Activated naive CD8-positive, alpha-beta T cell treated with anti-CD3 and anti-CD28 coated beads for 36 hours (primary cell): ENCODE results near the gene FOXL2. TPM values are rescaled to one million over a fixed set of nuclear protein-coding genes. Genes with fewer than 3 reads are reported as not detected.
A peak's percentile ranks its signal among the peaks of the same experiment; 100 is the strongest.

Experiments used
- DNase-seq: peaks from one replicate; pipeline ENCODE4 v3.0.0; 2021
- H3K27ac Mint-ChIP-seq: one replicate; pipeline ENCODE4 v1.8.0; 2022; ENCODE audit warnings: mild to moderate bottlenecking, moderate library complexity, mixed read lengths
- H3K27me3 Mint-ChIP-seq: one replicate; pipeline ENCODE4 v1.8.0; 2022; ENCODE audit warnings: mild to moderate bottlenecking, mixed read lengths
- H3K36me3 Mint-ChIP-seq: one replicate; pipeline ENCODE4 v1.8.0; 2021; ENCODE audit warnings: mild to moderate bottlenecking, mixed read lengths
- H3K4me1 Mint-ChIP-seq: one replicate; pipeline ENCODE4 v1.8.0; 2021; ENCODE audit warnings: mixed read lengths
- H3K4me3 Mint-ChIP-seq: one replicate; pipeline ENCODE4 v1.8.0; 2022; ENCODE audit warnings: mild to moderate bottlenecking, moderate library complexity, mixed read lengths
- H3K9me3 Mint-ChIP-seq: one replicate; pipeline ENCODE4 v1.8.0; 2022; ENCODE audit warnings: mixed read lengths
- total RNA-seq, 2 experiments: library from RNA; stranded (reverse); gene quantifications; one replicate each; pipeline ENCODE4 v1.2.3, GENCODE V29; 2021

FOXL2 gene
- total RNA-seq = not detected

GRCh38 chr3:138946663-138947494, at the start of gene FOXL2, which contains the start of gene FOXL2NB:
FOXL2 (minus strand) TSS chr3:138947137; CDS start chr3:138946722, 415 bp downstream.
FOXL2NB (plus strand) TSS chr3:138947217; CDS start chr3:138947365, 148 bp downstream.
- Mint-ChIP-seq H3K9me3 (no peaks in the 10 kb centered on the region), H3K4me3 (peak within 1 kb of the TSS; percentile 75), H3K4me1 (peaks cover 36% of the 10 kb centered on the region), H3K27ac (no peak within 1 kb of the TSS), H3K27me3 (peaks cover 92% of the 10 kb centered on the region), H3K36me3 (no peaks in the 10 kb centered on the region)
- peak; percentile 37 for DNase-seq

DNA sequence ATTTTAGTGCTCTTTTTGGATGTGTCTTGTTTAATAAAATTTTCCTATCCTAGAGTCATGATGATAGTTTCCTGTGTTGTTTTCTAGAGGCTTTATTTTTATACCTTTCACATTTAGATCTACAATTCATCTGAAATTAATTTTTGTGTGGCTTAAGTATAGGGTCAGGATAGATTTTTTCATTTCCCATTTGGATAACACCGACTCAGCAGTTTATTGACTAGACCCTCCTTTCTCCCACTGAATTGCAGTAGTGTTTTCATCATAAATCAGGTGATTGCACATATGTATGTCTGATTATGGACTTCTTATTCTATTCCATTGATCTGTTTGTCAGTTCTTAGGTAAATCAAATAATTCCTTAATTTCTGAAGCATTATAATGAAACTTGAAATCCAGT, 48.8 kb upstream of the FOXL2 start:
- no peaks in the 10 kb centered on the region for H3K36me3 Mint-ChIP-seq
- peaks cover 14% of the 10 kb centered on the region for H3K27me3 Mint-ChIP-seq
- no peak overlapping the region for H3K27ac Mint-ChIP-seq
- peaks cover 2% of the 10 kb centered on the region for H3K9me3 Mint-ChIP-seq
- DNase-seq = no peak
- no peak overlapping the region for H3K4me3 Mint-ChIP-seq
- H3K4me1 Mint-ChIP-seq = no peaks in the 10 kb centered on the region

DNA sequence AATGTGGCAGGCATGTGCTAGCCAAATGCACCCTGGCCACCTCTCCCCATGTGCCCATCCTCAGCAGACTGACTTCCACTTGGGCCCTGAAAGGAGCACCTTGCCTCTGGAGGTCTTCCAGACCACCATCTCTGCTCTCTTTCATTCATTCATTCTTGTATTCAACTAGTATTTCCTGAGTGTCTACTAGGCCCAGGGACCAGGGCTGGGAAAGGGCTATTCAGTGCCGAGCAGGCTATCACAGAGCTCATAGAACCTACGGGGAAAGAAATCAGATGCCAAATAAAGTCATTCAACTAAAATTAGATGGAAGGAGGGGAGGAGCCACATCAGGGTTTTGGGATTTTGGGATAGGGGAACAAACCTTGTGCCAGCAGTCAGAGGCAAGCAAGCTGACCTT, 40.2 kb upstream of the FOXL2 start:
- Mint-ChIP-seq H3K27ac (no peak overlapping the region), H3K27me3 (no peaks in the 10 kb centered on the region), H3K4me3 (no peak overlapping the region), H3K4me1 (no peaks in the 10 kb centered on the region), H3K9me3 (no peaks in the 10 kb centered on the region), H3K36me3 (no peaks in the 10 kb centered on the region)
- no peak for DNase-seq

- no peak overlapping the region for H3K27ac Mint-ChIP-seq
- DNase-seq = no peak
- no peaks in the 10 kb centered on the region for H3K4me1 Mint-ChIP-seq
- no peaks in the 10 kb centered on the region for H3K27me3 Mint-ChIP-seq
- no peak overlapping the region for H3K4me3 Mint-ChIP-seq
- no peaks in the 10 kb centered on the region for H3K9me3 Mint-ChIP-seq
- no peaks in the 10 kb centered on the region for H3K36me3 Mint-ChIP-seq
These were observed 39.0 kb upstream of the FOXL2 start for GRCh38 chr3:138985932-138986331.

DNA sequence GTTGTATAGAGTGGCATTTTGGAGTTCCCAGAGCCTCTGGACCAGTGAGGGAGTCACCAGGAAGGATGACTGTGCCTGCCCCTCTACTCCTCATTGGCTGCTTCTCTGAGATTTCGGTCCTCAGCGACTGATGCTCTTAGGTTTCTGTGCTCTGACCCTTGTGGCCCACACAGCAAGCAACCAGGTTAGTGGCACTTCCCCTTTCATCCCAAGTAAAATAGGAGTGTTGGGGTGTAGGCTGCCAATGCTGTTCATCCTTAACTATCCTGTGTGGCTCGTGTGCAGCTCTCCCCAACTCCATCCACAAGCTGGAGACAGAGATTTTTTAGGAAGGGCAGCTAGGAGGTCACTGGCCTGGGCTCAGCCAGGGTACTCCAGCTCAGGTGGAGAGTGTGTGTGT, 37.9 kb upstream of the FOXL2 start:
- no peaks in the 10 kb centered on the region for H3K27me3 Mint-ChIP-seq
- H3K4me1 Mint-ChIP-seq = no peaks in the 10 kb centered on the region
- no peaks in the 10 kb centered on the region for H3K36me3 Mint-ChIP-seq
- DNase-seq = no peak
- H3K27ac Mint-ChIP-seq = no peak overlapping the region
- H3K4me3 Mint-ChIP-seq = no peak overlapping the region
- H3K9me3 Mint-ChIP-seq = no peaks in the 10 kb centered on the region

- Mint-ChIP-seq H3K4me3 (no peak overlapping the region), H3K9me3 (no peaks in the 10 kb centered on the region), H3K4me1 (no peaks in the 10 kb centered on the region), H3K27ac (no peak overlapping the region), H3K36me3 (no peaks in the 10 kb centered on the region), H3K27me3 (peaks cover 23% of the 10 kb centered on the region)
- no peak for DNase-seq
These were observed 29.1 kb upstream of the FOXL2 start for GRCh38 chr3:138976047-138976446.

- Mint-ChIP-seq H3K27me3 (peaks cover 27% of the 10 kb centered on the region), H3K4me1 (no peaks in the 10 kb centered on the region), H3K27ac (no peak overlapping the region), H3K36me3 (no peaks in the 10 kb centered on the region), H3K4me3 (no peak overlapping the region), H3K9me3 (no peaks in the 10 kb centered on the region)
- DNase-seq = no peak
These were observed 28.4 kb upstream of the FOXL2 start for GRCh38 chr3:138975351-138975750.

- Mint-ChIP-seq H3K4me3 (no peak overlapping the region), H3K9me3 (no peaks in the 10 kb centered on the region), H3K27me3 (peaks cover 35% of the 10 kb centered on the region), H3K27ac (no peak overlapping the region), H3K36me3 (no peaks in the 10 kb centered on the region), H3K4me1 (no peaks in the 10 kb centered on the region)
- no peak for DNase-seq
These were observed 27.5 kb upstream of the FOXL2 start for GRCh38 chr3:138974462-138974861.

- DNase-seq = no peak
- H3K27ac Mint-ChIP-seq = no peak overlapping the region
- no peak overlapping the region for H3K4me3 Mint-ChIP-seq
- H3K9me3 Mint-ChIP-seq = no peaks in the 10 kb centered on the region
- H3K4me1 Mint-ChIP-seq = no peaks in the 10 kb centered on the region
- H3K27me3 Mint-ChIP-seq = peaks cover 39% of the 10 kb centered on the region
- H3K36me3 Mint-ChIP-seq = no peaks in the 10 kb centered on the region
These were observed 26.0 kb upstream of the FOXL2 start for GRCh38 chr3:138972941-138973340.

DNA sequence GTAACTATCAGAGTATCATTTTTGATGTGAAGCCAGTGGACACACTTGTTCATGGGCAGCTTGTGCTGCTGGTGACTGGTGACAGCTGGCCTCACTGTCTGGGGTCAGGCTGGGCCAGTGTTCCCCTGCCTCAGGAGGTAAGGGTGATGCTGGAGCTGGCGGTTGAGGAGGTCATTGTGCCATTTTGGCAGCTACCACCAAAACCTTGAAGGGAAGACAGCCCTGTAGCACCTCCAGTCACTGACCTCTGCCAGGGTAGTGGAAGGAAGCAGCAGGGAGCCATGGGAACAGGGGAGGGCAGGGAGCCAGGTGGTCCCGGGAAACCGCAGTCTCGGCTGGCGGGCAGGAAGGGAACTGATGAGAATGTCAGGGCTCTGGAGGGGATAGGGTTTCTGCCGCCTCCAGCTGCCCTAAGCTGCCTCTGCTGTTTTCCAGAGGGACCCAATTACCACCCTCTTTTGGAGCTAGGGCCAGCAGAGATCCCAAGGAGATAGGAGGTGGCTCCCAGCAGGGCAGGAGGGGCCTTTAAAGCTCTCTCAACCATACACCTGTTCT, 24.9 kb upstream of the FOXL2 start:
- DNase-seq = no peak
- no peaks in the 10 kb centered on the region for H3K36me3 Mint-ChIP-seq
- H3K4me3 Mint-ChIP-seq = no peak overlapping the region
- H3K27ac Mint-ChIP-seq = no peak overlapping the region
- no peaks in the 10 kb centered on the region for H3K9me3 Mint-ChIP-seq
- no peaks in the 10 kb centered on the region for H3K4me1 Mint-ChIP-seq
- H3K27me3 Mint-ChIP-seq = peaks cover 48% of the 10 kb centered on the region

DNA sequence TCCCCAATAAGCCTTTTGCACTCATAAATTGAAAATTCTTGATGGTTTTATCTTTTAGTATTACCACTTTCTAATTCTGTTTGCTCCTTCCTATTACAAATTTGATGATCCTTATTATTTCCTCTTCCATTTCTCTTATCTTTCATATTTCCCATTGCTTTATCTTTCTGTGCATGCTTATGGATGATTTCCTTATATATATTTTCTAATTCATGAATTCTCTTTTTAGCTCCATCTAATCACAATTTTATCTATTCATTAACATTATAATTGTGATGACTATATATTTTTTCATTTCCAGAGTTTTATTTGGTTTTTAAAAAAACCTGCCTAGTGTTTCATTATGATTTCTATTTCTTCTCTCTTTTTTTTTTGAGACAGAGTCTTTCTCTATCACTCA, 18.0 kb upstream of the FOXL2 start:
- Mint-ChIP-seq H3K27me3 (peaks cover 76% of the 10 kb centered on the region), H3K9me3 (peaks cover 10% of the 10 kb centered on the region), H3K36me3 (peaks cover 3% of the 10 kb centered on the region), H3K27ac (no peak overlapping the region), H3K4me3 (no peak overlapping the region), H3K4me1 (peaks cover 10% of the 10 kb centered on the region)
- DNase-seq = no peak

- peaks cover 75% of the 10 kb centered on the region for H3K27me3 Mint-ChIP-seq
- peaks cover 10% of the 10 kb centered on the region for H3K9me3 Mint-ChIP-seq
- no peak overlapping the region for H3K27ac Mint-ChIP-seq
- peaks cover 3% of the 10 kb centered on the region for H3K36me3 Mint-ChIP-seq
- H3K4me1 Mint-ChIP-seq = peaks cover 10% of the 10 kb centered on the region
- H3K4me3 Mint-ChIP-seq = no peak overlapping the region
- DNase-seq = no peak
These were observed 17.3 kb upstream of the FOXL2 start for GRCh38 chr3:138964264-138964663.

DNA sequence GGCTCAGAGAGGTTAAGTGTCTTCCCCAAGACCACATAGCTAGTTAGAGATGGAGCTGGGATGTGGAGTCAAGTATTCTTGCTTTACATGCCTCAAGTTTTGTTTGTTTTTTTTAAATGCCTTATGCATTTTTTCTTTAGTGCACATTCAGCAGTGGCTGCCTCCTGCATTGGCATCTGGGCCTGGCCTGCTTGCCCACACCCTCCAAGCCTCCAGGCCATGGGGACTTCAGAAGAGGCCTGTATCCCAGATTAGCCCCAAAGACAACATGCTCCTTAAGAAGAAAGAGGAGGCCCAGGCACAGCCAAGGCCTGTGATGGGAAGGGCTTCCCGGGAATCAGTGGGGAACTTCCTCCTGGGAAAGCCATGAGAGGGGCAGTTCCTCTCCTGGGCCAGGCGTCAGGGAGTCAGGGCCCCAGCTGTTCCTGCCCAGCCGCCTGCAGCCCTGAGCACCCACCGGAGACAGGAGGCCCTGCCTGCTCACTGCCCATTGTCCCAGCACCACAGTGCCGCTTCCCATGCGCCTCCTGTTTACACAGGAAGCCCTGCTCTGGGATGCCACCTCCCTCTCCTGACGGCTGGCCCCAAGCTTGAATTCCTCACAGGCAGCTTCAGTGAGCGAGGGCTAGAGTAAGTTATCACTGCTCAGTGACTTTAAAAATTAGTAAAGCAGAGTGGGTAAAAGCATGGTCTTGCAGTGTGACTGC, 16.1 kb upstream of the FOXL2 start:
- Mint-ChIP-seq H3K36me3 (peaks cover 3% of the 10 kb centered on the region), H3K9me3 (peaks cover 10% of the 10 kb centered on the region), H3K4me3 (no peak overlapping the region), H3K4me1 (peaks cover 10% of the 10 kb centered on the region), H3K27me3 (peaks cover 72% of the 10 kb centered on the region), H3K27ac (no peak overlapping the region)
- DNase-seq = no peak

- Mint-ChIP-seq H3K27ac (no peak overlapping the region), H3K9me3 (peaks cover 7% of the 10 kb centered on the region), H3K27me3 (peaks cover 56% of the 10 kb centered on the region), H3K36me3 (no peaks in the 10 kb centered on the region), H3K4me1 (peaks cover 10% of the 10 kb centered on the region), H3K4me3 (peak overlapping the region; percentile 52)
- DNase-seq = peak; percentile 24
These were observed 13.5 kb upstream of the FOXL2 start for GRCh38 chr3:138960417-138960852.

GRCh38 chr3:138950701-138951100, 3.8 kb upstream of the FOXL2 start:
- H3K27me3 Mint-ChIP-seq = peaks cover 71% of the 10 kb centered on the region
- no peak for DNase-seq
- H3K4me3 Mint-ChIP-seq = peak overlapping the region; percentile 2
- H3K4me1 Mint-ChIP-seq = peaks cover 18% of the 10 kb centered on the region
- H3K36me3 Mint-ChIP-seq = no peaks in the 10 kb centered on the region
- H3K9me3 Mint-ChIP-seq = no peaks in the 10 kb centered on the region
- no peak overlapping the region for H3K27ac Mint-ChIP-seq
